Stimulated activated memory B cell treated with anti-CD40 and anti-IgM and Interleukin-4, amounts not matched to agents 10 μg/mL and 1 μg/mL and 100 μg/mL, for 72 hours (primary cell): ENCODE data around the gene HTRA3.

ENCODE experiments used
- ATAC-seq: fragments of 150-1000 bp; cut with Tn5 transposase; 2 replicates; pipeline ENCODE4 v1.10.0; 2021
- H3K27ac Mint-ChIP-seq: one replicate; pipeline ENCODE4 v1.8.0; 2022; ENCODE audit warnings: mild to moderate bottlenecking, mixed read lengths
- H3K27me3 Mint-ChIP-seq: one replicate; pipeline ENCODE4 v1.8.0; 2022; ENCODE audit warnings: mixed read lengths
- H3K36me3 Mint-ChIP-seq: one replicate; pipeline ENCODE4 v1.8.0; 2022; ENCODE audit warnings: mixed read lengths
- H3K4me1 Mint-ChIP-seq: one replicate; pipeline ENCODE4 v1.8.0; 2022; ENCODE audit warnings: mixed read lengths
- H3K4me3 Mint-ChIP-seq: one replicate; pipeline ENCODE4 v1.8.0; 2022; ENCODE audit warnings: mild to moderate bottlenecking, moderate library complexity, mixed read lengths
- H3K9me3 Mint-ChIP-seq: one replicate; pipeline ENCODE4 v1.8.0; 2022; ENCODE audit warnings: mixed read lengths

Gene HTRA3

DNA sequence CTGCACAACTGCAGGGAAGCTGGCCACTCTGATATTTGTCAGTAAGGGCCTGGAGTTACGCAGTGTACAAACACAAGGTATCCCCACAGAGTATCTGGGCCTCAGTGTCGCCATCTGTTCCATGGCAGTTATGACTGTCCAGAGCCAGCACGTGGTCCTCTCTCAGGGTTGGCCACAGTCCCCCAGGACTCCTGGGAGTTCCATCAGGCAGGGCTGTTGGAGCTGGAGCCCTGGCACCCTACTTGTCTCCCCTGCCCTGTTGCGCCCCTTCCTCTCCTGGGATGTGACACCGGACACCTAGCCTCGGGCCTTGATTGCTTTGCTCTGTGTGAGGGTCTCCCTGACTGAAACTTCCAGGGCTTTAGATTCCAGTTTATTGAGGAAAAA is 8.4 kb downstream of the HTRA3 start:
- Mint-ChIP-seq H3K9me3 (no peaks in the 10 kb centered on the region), H3K4me1 (no peaks in the 10 kb centered on the region), H3K27me3 (peaks cover 61% of the 10 kb centered on the region), H3K27ac (no peak overlapping the region), H3K36me3 (no peaks in the 10 kb centered on the region), H3K4me3 (no peak overlapping the region)
- ATAC-seq, result no peak

DNA sequence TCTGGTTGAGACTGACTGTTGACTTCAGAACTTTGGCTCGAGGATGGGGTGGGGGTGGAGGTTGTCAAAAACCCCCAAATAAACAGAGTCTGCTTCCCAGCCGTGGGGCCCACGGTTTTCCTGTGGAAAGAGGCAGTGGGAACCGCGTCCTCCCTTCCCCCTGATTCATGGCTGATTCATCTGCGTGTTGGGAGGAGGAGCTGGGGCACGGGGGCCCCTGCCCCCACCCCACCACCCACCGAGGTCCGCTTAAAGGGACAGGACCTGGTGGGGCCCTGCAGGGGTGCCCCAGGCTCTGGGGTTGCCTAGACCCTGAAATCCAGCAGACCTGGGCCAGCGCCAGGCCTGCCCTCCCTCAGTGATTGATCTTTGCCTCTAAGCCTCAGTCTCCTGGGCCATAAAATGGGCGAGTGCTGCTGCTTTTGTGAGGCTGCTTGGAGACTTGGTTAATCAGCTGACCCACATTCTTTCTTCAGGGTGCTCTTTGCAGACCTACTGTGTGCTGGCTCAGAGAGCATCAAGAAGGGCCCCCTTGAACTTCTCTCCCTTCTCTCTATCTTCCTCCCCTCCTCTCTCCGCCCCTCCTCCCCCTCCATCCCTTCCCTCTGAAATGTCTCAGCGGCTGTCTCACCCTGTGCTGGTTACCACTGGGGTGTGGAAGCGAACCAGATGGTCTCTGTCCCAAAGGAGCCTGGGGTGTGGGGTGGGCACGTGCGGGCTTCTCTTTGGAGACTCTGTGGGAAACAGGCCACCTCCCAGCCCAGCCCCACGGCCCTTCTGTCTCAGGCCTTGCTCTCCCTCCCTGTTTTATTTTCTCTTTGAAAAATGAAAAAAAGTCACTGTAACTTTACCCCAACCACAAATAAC is 9.1 kb downstream of the HTRA3 start:
- ATAC-seq, result no peak
- Mint-ChIP-seq H3K36me3 (no peaks in the 10 kb centered on the region), H3K9me3 (no peaks in the 10 kb centered on the region), H3K27ac (no peak overlapping the region), H3K4me1 (no peaks in the 10 kb centered on the region), H3K4me3 (no peak overlapping the region), H3K27me3 (peaks cover 55% of the 10 kb centered on the region)

DNA sequence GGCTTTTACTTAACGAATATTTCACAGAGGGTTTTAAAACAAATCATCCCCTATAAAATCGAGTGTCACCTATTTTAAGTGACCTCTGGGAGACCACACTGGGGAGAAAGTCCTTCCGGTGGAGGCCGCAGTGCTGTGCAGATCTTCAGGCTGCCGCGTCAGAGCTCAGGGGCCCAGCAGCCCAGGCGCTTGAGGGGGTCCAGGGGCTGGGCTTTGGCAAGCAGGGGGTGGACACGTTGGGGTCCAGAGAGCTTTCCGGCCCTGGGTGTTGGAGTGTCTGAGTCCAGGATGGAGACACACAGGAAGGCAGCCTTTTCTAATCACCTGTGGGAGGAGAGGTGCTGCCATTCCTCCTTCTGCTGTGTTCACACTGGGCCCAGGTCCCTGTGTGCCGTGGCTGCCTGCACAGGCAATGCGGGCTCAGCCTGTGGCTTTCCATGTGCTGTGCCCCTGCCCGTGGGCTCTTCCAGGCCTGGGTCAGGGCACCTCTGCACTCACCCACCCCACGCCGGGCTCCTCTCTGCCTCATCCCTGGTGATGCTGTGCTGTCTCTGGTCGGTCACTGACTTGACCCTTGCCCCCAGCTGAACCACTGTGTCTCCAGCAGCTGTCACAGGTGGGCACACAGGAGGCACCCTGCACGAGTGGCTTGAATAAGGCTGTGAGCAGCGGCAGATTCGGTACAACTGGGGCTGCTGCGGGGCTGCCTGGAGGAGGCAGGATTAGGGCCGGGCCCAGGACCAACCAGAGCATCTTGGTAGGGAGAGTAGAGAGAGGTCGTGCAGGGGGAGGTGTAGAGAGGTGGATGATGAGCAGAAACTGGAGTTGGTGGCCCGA is 10.0 kb downstream of the HTRA3 start:
- Mint-ChIP-seq H3K9me3 (no peaks in the 10 kb centered on the region), H3K27me3 (peaks cover 46% of the 10 kb centered on the region), H3K27ac (no peak overlapping the region), H3K4me1 (no peaks in the 10 kb centered on the region), H3K36me3 (no peaks in the 10 kb centered on the region), H3K4me3 (no peak overlapping the region)
- ATAC-seq, result no peak

DNA sequence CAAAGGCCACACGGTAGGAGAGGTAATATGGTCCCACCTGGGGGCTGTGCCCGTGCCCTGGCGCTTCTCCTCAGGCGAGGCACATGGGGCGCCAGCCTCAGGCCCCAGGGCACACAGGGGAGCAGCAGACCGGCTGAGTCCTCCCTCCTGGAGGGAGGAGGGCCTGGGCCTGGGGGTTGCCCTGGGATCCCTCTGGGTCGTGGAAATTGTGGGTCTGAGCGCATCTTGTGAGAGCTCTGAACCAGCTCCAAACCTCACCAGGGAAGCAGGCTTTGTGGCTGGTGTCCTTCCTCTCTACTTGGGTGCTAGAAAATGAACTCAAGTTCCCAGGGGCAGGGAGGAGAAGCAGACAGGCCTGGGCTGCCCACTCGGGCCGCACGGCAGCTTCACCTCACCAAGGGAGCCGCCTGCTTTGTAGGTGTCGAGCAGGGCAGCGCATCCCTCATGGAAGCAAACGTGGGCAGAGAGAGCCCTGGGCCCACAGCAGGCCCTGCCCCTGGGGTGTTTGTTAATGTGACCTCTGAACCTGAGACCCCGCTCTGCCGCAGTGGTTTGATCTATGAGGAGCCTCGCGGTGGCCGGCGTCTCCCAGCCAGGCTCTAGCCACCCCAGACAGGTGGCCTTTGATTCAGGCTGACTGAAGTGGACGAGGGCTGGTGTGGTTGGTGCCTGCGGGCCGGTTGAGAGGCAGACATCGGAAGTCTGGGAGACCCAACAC is 10.8 kb downstream of the HTRA3 start:
- Mint-ChIP-seq H3K4me1 (no peaks in the 10 kb centered on the region), H3K27ac (no peak overlapping the region), H3K27me3 (peaks cover 38% of the 10 kb centered on the region), H3K9me3 (no peaks in the 10 kb centered on the region), H3K4me3 (no peak overlapping the region), H3K36me3 (no peaks in the 10 kb centered on the region)
- no peak for ATAC-seq

DNA sequence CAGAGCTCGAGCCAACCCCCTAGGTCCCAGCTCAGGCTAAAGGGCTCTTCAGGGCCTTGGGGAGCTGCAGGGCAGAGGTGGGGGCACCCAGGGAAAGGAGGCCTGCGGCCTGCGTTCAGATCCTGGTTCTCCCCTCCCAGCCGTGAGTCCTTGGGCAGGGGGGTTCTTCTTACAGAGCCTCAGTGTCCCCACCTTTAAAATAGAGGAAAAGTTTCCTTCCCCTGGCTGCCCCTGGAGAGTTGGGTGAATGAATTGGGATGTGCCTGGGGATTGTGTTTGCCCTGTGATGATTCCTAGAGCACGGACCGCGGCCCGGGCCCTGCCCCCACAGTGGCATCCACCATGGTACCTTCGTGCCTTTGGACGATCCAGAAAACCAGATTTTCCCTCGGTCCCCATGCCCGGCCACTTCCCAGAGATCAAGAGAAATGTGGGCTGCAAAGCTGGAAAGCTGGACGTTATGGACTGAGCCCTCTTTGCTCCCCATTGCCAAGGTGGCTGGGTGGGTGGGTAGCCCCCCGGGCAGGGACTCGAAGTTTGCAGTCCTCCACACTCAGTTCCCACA is 11.4 kb downstream of the HTRA3 start:
- no peak overlapping the region for H3K27ac Mint-ChIP-seq
- no peak overlapping the region for H3K4me3 Mint-ChIP-seq
- no peak for ATAC-seq
- no peaks in the 10 kb centered on the region for H3K4me1 Mint-ChIP-seq
- peaks cover 34% of the 10 kb centered on the region for H3K27me3 Mint-ChIP-seq
- no peaks in the 10 kb centered on the region for H3K36me3 Mint-ChIP-seq
- H3K9me3 Mint-ChIP-seq, result no peaks in the 10 kb centered on the region

DNA sequence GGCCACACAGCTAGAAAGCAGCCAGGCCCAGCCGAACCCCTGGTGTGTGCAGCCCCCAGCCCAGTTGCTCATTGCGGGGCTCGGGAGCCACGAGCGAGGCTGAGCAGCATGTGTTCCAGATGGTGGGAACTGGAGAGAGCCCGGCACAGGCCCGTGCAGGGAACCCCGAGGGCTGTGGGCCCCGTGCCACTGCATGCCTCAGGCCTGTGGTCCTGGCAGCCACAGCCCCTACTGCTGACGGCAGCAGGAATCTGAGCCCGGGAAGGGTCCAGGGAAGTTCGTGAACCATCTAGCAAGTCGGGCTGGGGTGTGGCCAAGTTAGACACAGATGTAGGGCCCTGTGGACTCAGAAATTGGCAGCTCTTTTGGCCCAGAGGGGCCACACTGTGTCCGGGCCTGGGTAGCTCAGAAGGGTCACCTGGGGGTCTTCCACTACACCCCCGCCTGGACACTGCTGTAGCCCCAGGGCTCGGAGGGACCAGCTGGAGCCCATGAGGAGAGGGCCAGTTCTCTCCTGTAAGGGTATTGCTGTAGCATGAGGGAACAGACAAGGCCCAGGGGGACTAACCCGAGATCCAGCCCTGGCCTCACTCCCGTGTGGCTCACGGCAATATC is 12.1 kb downstream of the HTRA3 start:
- no peak for ATAC-seq
- no peaks in the 10 kb centered on the region for H3K9me3 Mint-ChIP-seq
- H3K27ac Mint-ChIP-seq, result no peak overlapping the region

DNA sequence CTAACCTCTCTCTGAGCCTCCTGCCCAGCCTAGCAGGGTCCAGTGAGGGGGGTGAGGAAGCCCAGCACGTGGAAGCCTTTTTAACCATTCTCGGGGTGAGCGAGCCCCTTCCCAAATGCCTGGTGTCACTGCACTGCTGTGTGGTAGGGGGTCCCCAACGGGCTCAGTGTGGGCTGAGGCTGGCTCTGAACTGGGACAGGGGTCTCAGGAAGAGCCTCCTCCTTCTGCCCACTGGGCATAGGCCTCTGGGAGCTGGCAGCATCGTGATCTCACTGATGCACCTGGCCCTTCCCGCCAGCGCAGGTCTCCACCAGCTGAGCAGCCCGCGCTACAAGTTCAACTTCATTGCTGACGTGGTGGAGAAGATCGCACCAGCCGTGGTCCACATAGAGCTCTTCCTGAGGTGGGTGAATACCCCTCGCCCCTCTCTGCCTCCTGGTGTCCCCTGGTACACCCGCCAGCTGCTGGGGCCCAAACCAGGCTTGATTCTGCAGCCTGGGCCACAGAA is 12.6 kb downstream of the HTRA3 start:
- H3K36me3 Mint-ChIP-seq, result no peaks in the 10 kb centered on the region
- no peak overlapping the region for H3K4me3 Mint-ChIP-seq
- ATAC-seq, result no peak
- H3K27me3 Mint-ChIP-seq, result peaks cover 32% of the 10 kb centered on the region
- H3K4me1 Mint-ChIP-seq, result no peaks in the 10 kb centered on the region
- no peak overlapping the region for H3K27ac Mint-ChIP-seq
- H3K9me3 Mint-ChIP-seq, result no peaks in the 10 kb centered on the region

More for the DNA sequence above, 12.1 kb downstream of the HTRA3 start:
- no peaks in the 10 kb centered on the region for H3K36me3 Mint-ChIP-seq
- no peak overlapping the region for H3K4me3 Mint-ChIP-seq
- peaks cover 32% of the 10 kb centered on the region for H3K27me3 Mint-ChIP-seq
- no peaks in the 10 kb centered on the region for H3K4me1 Mint-ChIP-seq

DNA sequence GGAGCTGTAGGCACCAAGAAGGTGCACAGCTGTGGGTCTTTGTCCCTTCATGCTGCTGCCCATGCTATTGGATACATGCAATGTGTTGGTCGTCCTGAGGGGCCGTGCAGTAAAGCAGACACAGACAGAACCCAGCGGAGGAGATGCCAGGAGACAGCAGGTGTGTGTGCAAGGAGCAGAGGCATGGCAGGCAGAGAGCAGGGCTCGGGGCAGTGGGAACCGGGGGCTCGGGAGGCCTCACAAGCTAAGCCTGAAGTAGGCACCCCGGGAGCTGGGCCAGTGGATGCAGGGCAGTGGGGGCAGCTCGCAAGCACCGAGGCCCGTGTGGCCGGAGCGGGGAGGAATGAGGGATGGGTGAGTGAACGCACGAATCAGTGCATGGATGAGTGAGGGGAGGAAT is 13.2 kb downstream of the HTRA3 start:
- Mint-ChIP-seq H3K36me3 (no peaks in the 10 kb centered on the region), H3K4me3 (no peak overlapping the region), H3K4me1 (no peaks in the 10 kb centered on the region), H3K27me3 (peaks cover 28% of the 10 kb centered on the region), H3K27ac (no peak overlapping the region), H3K9me3 (no peaks in the 10 kb centered on the region)
- ATAC-seq, result no peak

DNA sequence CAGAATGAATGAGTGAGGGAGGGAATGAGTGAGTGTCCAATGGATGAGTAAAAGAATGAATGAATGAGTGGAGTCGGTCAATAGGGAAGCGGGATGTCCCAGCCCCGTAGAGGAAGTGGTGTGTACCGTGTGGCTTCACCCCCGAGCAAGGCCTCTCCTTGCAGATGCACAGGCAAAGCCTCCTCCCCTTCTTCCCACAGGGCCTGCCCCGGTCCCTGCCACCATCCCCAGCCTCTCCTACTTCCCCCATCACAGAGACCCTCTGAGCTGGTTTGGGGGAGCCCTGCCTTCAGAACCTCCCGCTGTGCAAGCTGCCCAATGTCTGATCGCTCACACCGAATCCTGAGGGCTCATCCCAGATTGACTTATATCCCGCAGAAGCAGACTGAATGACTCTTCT is 13.6 kb downstream of the HTRA3 start:
- ATAC-seq, result no peak
- Mint-ChIP-seq H3K27me3 (peaks cover 28% of the 10 kb centered on the region), H3K36me3 (no peaks in the 10 kb centered on the region), H3K4me1 (no peaks in the 10 kb centered on the region), H3K9me3 (no peaks in the 10 kb centered on the region), H3K27ac (no peak overlapping the region), H3K4me3 (no peak overlapping the region)

DNA sequence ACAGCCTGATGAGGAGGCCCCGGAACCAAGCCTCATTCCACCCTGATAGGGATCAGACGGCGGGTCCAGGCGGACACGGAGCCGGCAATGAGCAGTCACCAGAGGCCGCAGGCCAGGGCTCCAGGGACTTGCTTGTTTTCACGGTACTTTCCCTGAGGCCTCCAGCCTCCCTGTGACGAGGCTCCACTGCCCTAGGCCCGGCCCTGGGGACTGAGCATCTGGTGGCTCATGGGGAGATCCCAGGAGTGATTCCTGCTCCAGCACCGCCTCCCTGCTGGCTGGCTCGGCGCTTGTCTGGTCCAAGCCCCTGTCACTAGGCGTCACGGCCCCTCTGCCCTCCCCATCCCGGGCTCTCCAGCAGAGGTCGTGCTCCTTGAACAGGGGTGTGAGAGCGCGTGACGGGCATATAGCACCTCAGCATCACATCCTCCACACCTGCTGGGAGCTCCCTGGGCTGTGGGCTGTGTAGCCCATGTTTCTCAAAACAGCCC is 14.1 kb downstream of the HTRA3 start:
- Mint-ChIP-seq H3K9me3 (no peaks in the 10 kb centered on the region), H3K4me3 (no peak overlapping the region), H3K27ac (no peak overlapping the region), H3K36me3 (no peaks in the 10 kb centered on the region), H3K4me1 (no peaks in the 10 kb centered on the region), H3K27me3 (peaks cover 28% of the 10 kb centered on the region)
- no peak for ATAC-seq

DNA sequence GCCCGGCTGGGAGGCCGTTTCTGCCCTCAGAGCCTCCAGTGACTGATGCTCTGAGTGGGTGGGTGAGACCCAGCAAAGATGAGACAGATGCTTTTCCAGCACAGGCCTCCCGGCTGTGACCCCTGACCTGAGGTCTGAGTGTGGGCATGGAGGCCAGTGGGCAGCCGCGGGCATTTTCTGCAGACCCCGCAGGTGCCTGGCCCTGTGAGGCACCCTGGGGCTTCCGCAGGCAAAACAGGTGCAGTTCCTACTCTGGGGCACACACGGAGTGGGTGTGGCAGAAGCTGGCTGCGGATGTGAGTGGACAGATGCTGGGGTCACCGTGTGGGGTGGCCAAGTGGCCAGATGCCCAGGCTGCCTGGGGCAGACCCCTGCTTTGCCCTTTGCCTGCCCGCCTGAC is 14.8 kb downstream of the HTRA3 start:
- ATAC-seq, result no peak
- Mint-ChIP-seq H3K27ac (no peak overlapping the region), H3K9me3 (no peaks in the 10 kb centered on the region), H3K4me3 (no peak overlapping the region), H3K4me1 (no peaks in the 10 kb centered on the region), H3K36me3 (no peaks in the 10 kb centered on the region), H3K27me3 (peaks cover 21% of the 10 kb centered on the region)

DNA sequence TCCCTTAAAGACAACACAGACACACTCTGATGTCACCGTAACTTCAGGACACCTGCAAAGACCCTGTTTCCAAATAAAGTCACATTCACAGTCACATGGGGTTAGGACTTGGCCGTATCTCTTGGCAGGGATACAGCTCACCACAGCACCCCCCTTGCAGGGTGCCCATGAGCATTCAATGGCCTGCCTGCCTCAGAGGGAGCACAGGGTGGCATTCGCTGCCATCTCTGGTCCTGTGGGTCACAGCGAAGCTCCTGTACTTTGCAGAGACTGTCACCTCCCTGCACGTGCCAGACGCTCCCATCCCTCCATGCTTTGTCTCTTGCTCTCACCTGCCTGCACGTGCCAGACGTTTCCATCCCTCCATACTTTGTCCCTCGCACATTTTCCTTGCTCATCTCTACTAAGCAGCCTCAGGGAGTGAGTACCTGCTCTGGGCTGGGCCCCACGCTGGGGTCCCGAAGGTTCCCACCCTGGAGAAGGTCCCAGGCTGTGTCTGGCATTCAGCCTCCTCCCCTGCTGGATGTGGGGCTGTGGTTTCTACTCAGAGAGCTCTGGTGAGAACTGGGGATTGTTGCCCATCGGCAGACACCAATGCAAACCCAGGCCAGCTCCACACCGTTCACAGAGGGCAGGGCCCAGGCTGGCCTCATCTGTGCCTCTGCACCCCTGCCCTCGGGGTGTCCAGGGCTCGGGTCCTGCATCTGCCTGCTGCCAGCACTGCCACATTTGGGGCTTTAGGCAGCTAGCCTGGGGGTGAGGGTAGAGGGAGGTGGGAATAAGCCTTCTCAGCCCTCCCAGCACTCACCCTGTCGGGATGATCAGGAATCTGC is 15.8 kb downstream of the HTRA3 start:
- H3K4me1 Mint-ChIP-seq, result peaks cover 4% of the 10 kb centered on the region
- H3K27me3 Mint-ChIP-seq, result peaks cover 12% of the 10 kb centered on the region
- no peak overlapping the region for H3K4me3 Mint-ChIP-seq
- no peak overlapping the region for H3K27ac Mint-ChIP-seq
- H3K36me3 Mint-ChIP-seq, result no peaks in the 10 kb centered on the region
- H3K9me3 Mint-ChIP-seq, result no peaks in the 10 kb centered on the region
- no peak for ATAC-seq

DNA sequence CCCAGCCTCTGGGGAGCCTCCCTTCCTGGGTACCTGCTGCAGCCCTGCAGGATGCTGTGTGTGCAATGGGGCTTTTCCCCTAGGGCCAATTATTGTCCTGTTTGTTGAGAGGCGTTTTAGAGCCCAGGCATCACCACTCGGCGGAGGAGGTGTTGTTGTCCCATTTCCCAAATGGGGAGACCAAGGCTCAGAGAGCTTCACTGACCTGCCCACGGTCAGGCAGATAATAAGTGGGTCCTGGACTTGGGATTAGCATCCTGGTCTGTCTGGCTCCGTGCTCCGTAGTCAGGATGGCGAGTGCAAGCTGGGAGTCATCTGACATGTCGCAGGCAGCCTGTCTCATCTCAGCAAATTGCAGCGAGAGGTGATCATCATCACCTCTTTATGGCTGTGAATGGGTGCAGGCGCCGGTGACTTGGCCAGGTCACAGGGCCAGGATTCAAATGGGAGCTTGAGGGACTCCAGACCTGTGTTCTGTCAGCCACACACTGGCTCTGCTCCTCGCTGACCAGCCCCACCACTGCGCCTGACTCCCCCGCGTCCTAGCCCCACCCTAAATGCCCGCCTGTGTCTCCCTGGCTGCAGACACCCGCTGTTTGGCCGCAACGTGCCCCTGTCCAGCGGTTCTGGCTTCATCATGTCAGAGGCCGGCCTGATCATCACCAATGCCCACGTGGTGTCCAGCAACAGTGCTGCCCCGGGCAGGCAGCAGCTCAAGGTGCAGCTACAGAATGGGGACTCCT is 16.6 kb downstream of the HTRA3 start:
- no peak overlapping the region for H3K27ac Mint-ChIP-seq
- H3K27me3 Mint-ChIP-seq, result peaks cover 12% of the 10 kb centered on the region
- H3K4me1 Mint-ChIP-seq, result peaks cover 10% of the 10 kb centered on the region
- no peaks in the 10 kb centered on the region for H3K36me3 Mint-ChIP-seq
- no peak overlapping the region for H3K4me3 Mint-ChIP-seq
- H3K9me3 Mint-ChIP-seq, result no peaks in the 10 kb centered on the region
- ATAC-seq, result no peak
